Cardiac fibroblast (primary cell): ENCODE measurements around the gene FAM200B.

Experiments
- DNase-seq, 2 donors: peaks; one replicate each; pipeline versions ENCODE4 v3.0.0 to v3.0.0-alpha.2; 2010; ENCODE audit warnings: low read depth in 2 of 2
- H3K4me3 ChIP-seq, 2 donors: replicated peaks in 1 of 2; 1 replicate in 1 of 2; 2 replicates in 1 of 2; pipeline ENCODE4 v1.5.1; 2011; ENCODE audit warnings: low read depth in 2 of 2, low read length in 2 of 2, mild to moderate bottlenecking in 2 of 2, moderate library complexity in 1 of 2
- TF ChIP-seq, protein P1 (sequence below): IDR thresholded peaks from one replicate; pipeline ENCODE4 v1.5.1; 2011; ENCODE audit warnings: low read depth, mild to moderate bottlenecking, low read length, inconsistent platforms

The FAM200B gene

DNA sequence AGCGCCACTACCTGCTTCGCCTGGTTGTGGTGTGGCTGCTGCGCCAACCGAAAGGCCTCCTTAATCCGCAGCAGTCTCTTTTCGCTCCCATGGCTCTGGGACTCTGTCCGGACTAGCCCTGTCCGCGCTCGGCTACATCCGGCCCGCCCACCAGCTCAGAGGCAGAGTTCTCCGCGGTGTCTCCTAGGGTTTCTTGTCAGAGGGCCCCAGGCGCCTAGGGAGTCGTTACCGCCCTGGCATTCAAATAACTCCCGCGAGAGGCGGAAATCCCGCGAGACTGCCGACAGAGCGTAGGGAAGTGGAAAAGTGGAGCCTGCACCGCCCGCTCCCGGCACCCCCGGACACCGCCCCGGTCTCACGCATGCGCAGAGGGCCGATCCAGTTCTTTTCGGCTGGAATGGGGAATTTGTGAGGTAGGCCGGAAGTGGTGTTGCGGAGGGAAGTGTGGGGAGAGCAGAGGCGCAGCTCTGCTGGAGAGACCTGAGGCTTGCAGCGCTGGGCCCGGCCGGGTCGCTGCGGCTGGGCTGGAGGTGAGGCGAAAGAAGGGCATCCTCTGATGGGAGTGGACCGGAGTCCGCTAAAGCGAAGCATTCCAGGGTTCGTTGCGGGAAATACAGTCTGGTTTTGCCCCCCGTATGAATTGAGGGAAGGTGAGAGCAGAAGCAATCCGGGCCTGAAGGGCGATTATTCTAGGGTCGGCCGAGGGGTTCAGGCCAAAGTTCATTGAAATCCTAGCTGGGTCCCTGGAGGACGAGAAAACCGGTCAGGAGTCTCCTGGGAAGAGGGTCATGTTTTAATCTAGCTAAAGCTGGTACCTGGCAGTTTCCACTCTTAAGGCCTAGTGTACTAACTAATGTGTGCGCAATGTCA, at the start of gene FAM200B:
Gene FAM200B (plus strand): TSS at position 456 of the 870 bp plus-strand sequence. CDS start 5,151 bp downstream, outside the sequence.
- peak; percentile 99 to 100 for DNase-seq
- TF ChIP-seq, protein P1, sequence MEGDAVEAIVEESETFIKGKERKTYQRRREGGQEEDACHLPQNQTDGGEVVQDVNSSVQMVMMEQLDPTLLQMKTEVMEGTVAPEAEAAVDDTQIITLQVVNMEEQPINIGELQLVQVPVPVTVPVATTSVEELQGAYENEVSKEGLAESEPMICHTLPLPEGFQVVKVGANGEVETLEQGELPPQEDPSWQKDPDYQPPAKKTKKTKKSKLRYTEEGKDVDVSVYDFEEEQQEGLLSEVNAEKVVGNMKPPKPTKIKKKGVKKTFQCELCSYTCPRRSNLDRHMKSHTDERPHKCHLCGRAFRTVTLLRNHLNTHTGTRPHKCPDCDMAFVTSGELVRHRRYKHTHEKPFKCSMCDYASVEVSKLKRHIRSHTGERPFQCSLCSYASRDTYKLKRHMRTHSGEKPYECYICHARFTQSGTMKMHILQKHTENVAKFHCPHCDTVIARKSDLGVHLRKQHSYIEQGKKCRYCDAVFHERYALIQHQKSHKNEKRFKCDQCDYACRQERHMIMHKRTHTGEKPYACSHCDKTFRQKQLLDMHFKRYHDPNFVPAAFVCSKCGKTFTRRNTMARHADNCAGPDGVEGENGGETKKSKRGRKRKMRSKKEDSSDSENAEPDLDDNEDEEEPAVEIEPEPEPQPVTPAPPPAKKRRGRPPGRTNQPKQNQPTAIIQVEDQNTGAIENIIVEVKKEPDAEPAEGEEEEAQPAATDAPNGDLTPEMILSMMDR: peak; percentile 35
- H3K4me3 ChIP-seq: peak within 1 kb of the TSS; percentile 73 to 80

DNA sequence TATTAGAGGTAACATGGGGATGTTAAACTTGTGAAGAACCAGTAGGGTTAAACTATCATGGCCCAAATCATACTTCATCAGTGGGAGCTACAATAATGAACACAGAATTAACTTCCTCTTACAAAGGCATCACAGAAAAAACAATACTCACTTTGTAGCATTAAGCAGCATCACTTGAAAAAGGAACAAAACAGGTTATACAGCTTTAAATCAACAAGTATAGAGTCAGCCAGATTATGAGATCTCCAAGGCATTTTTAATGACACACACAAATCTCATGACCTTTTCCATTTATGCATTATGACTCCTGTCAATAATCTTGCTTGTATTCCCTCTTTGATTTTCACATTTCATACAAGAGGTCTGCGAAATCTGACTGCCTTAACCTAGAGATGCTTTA, 44.8 kb upstream of the FAM200B start:
- TF ChIP-seq, protein P1: no peak
- DNase-seq: no peak
- H3K4me3 ChIP-seq: no peak overlapping the region

DNA sequence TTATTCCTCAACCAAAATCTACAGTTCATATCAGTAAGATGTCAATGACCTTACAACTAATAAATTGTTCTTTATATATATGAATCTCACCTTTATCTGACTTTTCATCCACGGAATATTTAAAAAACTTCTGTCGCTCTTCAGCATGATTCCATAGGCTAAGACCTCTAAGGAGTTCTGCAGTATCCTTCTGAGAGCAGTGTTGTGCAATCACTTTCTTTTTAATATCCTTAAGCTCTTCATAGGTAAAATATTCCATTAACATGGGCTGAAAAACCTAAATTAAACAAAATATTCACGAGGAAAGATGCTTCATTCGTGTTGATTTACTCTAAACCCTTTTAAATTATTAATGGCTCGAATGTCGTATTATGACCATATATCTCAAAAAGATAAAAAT, 43.2 kb upstream of the FAM200B start:
- H3K4me3 ChIP-seq: no peak overlapping the region
- DNase-seq: no peak
- TF ChIP-seq, protein P1: no peak

DNA sequence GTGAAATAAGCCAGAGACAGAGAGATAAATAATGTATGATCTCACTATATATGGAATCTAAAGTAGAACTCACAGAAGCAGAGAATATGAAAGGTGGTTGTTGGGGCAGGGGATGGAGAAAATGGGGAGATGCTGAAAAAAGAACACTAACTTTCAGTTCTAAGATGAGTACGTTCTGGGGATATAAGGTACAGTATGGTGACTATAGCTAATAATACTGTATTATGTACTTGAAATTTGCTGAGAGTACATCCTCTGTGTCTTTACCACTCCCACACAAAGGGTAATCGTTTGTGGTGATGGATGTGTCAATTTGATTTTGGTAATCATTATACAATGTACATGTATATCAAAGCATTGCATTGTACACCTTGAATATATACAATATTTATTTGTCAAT, 33.0 kb upstream of the FAM200B start:
- TF ChIP-seq, protein P1: no peak
- no peak for DNase-seq
- H3K4me3 ChIP-seq: no peak overlapping the region

DNA sequence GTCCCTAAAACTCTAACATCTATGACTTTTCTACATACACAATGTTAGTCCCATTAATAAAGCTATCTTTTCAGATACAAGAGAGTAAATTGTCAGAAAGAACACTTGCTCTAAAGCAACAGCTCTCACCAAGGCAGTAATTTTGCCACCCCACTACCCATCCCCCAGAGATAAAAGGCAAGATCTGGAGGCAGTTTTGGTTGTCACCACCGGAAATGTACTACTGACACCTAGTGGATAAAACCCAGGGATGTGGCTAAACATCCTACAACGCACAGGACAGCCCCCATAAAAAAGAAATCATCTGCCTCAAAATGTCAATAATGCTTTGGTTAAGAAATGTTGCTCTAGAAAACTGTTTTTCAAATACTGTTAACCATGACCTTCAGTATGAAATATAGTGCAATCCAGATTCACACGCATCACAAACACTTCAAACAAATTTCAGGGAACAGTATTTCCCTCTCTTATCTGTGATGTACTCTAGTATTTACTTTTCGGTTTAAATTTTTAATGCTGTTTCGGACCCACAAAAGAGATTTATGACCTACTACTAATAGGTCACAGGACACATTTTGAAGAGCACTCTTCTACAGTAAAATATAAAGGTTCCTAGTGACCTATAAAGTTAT, 31.6 kb upstream of the FAM200B start:
- peak; percentile 65 to 72 for DNase-seq
- no peak overlapping the region for H3K4me3 ChIP-seq
- TF ChIP-seq, protein P1: peak; percentile 64

DNA sequence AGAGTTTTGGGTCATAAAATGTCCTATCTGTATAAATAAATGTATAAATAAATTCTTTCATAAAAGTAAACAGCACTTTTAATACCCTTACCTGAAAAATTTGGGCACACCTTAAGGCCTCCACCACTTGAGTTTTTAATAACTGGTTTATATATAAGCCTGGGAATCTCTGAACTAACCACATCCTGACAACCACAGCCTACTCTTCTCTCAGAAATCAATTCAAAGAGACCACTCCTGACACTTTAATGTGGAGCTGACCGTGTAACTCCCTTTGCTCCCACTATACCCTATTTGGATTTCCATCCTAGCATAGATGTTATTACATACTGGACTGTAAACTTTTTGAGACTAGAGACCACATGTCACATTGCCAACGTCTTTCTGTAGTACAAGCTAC, 30.0 kb upstream of the FAM200B start:
- DNase-seq: no peak
- TF ChIP-seq, protein P1: no peak
- H3K4me3 ChIP-seq: peak overlapping the region in 1 of 2 donors; percentile 0
